Stimulated activated CD8-positive, alpha-beta memory T cell treated with anti-CD3 and anti-CD28 coated beads, Interleukin-15, amount 100 ng/mL, for 4 hours (primary cell): ENCODE results near the gene PIEZO1.

ENCODE experiments used
- DNase-seq, 2 donors: peaks; one replicate each; pipeline ENCODE4 v3.0.0-alpha.2; 2020; ENCODE audit warnings: low read depth in 2 of 2

Gene PIEZO1

GRCh38 chr16:88702371-88703210 lies 82.4 kb downstream of the PIEZO1 start:
- no peak for DNase-seq

DNA sequence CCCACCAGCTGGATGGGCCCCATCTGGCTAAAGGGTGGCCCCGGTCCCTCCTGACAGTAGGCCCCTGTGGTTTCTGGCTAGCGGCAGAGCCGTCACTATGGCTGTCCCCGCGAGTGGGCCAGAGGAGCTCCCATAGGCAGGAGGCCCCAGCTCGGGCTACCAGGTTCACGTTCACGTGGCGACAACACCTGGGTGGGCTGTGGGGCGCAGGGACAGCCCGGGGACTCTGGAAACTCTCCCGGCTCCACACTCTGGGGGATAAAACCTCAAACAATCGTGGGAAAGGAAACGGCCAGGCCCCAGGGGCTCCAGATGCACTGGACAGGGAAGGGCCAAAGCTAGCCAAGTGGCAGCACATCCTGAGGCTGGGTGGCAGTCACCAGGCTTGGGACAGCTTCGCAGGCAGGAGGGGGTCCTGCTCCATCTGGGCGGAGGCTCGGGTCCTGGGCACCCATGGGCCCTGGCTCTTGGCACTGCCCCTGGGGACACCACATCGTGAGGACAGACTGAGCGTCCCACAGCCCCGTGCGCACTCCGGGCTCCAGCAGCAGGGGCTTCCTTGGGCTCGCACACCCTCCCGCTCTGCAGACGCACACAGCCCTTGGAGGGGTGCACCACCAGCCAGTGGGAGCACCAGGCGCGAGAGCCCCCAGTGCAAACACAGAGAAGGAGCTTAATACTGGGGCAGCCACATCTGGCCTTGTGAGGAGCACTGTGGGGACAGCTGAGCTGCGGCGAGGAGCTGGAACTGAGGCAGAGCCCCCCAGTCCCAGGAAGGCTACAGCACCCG lies 83.2 kb downstream of the PIEZO1 start:
- DNase-seq = no peak

- peak; percentile 93 to 94 for DNase-seq
Observed at GRCh38 chr16:88700636-88701482, 84.2 kb downstream of the PIEZO1 start.

- no peak for DNase-seq
Observed at GRCh38 chr16:88700322-88700635, 84.7 kb downstream of the PIEZO1 start.

DNA sequence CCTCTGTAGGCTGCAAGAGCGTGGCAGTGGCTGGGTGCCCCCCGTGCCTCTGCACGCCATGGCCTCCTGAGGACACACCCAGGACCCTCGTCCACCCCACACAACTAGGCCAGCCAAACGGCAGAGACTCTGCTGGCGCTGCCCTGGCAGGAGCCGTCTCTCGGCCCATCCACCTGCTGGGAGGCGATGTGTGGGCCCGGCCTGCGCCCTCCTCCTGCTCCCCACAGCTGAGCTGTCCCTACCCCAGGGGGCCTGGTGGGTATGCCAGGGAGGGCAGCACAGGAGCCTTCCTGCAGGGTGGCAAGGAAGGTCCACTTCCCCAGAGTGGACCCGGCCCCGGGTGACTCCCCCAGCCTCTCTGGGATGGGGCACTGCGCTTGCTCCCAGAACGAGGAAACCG lies 85.8 kb downstream of the PIEZO1 start:
- DNase-seq = no peak

- DNase-seq = no peak
Observed at GRCh38 chr16:88698646-88699045, 86.4 kb downstream of the PIEZO1 start.

DNA sequence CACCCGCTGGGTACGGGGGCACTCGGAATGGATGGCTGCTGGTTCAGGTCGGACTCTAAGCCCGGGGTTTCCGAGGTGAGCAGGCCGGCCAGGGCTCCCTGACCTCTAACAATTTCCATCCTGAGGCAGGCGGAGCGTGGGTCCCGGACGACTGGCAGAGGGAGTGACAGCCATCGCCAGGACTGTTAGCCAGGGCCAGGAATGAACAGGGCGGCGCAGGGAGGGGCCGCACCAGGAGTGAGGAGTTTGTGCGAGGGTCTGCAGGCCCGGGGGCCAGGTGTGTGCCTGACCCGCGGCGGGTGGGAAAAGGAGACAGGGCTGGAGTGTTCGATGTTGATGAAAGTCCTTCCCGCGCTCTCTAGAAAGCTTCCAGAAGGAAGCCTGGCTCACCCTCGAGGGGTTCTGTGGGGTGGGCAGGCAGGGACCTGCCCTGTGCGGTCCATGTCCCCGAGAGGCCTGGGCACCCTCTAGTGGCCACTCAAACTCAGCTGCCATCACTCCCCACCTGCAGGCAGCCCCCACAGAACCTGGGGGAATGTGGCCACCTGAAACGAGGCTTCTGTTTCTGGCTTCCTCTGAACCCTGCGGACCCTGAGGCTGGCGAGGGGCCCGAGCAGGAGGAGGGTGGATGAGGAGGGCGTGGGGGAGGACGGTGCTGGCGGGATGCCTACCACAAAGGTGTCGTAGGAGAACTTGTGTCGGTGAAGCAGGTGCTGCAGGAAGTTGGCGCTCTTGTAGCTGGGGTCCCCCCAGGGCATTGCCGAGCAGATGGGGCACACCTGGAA lies 87.0 kb downstream of the PIEZO1 start:
- no peak for DNase-seq

GRCh38 chr16:88697116-88697830 lies 87.7 kb downstream of the PIEZO1 start:
- DNase-seq = no peak

- DNase-seq = no peak
Observed at GRCh38 chr16:88696441-88696840, 88.6 kb downstream of the PIEZO1 start.

DNA sequence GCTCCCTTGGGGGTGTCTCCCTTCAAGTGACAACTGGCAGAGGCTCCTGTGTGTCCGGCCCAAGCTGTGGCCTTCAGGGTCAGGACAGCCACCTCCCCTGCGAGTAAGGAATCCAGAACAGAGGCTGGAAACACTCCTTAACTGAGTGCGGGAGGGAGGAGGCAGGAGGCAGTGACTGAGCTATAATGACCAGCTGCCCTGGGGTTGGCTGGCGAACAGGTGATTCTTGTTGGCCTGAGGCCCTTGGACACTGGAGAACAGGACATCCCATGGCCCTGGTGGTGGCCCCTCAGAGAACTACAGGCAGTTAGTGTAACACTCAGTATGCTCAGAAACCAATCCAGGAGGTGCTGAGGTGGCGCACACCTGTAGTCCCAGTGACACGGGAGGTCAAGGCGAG lies 89.3 kb downstream of the PIEZO1 start:
- no peak for DNase-seq

- DNase-seq = no peak
Observed at GRCh38 chr16:88695218-88695617, 89.8 kb downstream of the PIEZO1 start.

DNA sequence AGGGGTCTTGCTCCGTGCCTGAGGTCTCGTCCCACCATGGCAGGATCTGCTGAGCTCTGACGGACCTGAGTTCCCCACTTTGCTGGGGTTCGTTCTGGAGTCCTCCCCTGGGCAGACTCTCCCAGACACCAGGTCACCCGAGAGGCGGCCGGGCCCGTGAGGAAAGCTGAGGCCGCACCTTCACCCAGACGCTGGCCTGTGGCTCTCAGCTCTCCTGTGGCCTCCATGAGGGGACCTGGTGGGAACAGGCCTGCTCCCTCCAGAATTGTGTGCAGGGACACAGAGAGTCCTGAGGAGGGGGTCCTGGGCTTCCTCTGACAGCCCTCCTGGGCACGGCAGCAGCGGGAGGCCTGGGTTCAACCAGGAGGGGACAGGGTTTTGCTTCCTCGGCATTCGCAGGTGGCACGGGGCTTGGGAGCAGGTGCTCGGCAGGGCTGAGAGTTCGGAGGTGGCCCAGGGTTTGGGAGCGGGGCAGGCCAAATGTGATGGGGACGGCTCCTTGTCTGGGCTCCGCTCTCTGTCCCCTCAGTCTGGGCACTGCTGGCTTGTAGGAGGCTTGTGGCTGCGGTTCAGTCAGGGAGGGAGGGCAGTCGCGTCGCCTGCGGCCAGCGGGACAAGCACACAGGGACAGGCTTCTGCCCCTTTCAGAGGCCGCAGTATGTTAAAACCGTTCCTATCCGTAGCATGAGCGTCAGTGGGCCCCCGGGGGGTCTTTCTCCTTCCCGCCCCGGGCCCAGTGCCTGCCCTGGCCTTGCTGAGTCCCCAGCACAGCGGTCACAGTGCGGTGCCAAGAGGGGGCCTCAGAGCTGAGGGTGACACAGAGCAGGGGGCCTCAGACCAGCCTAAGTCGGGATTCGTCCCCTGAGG lies 90.6 kb downstream of the PIEZO1 start:
- no peak for DNase-seq

GRCh38 chr16:88693420-88694177 lies 91.4 kb downstream of the PIEZO1 start:
- no peak for DNase-seq

- DNase-seq = no peak
Observed at GRCh38 chr16:88692861-88693260, 92.2 kb downstream of the PIEZO1 start.

DNA sequence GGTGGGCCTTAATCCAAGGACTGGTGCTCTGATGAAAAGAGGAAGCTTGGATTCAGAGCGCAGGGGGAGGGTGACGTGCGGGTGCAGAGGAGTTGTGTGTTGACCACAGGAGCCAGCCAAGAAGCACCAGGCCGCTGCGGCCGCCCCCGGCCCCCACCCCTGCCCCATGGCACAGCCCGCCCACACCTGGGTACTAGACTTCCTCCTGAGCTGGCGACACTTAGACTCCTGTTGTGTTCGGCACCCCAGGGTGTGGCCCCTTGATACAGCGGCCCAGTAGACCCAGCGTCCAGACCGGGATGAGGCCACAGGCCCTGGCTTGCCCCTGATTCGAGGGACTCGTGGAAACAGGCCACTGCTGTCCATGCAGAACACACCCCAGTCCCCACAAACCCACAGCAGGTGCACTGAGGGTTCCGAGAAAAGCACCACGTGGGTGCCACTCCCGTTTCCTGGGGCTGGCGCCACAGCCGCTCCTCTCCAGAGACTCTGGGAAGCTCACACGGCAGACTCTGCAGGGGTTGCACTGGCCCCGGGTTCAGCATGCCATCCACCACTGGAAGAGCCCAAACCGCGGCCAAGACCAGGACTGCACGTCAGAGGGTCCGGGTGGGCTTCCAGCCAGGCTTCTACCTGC lies 93.0 kb downstream of the PIEZO1 start:
- DNase-seq = no peak

- DNase-seq = no peak
Observed at GRCh38 chr16:88691129-88691813, 93.7 kb downstream of the PIEZO1 start.

- DNase-seq = no peak
Observed at GRCh38 chr16:88690341-88691128, 94.5 kb downstream of the PIEZO1 start.
